Measurements from ENCODE around the gene HES6.

GRCh38 chr2:238233625-238234024 lies 6.2 kb downstream of the HES6 start:
- TF ChIP-seq CTCF (IDR thresholded peaks at IDR 0.05) (no peak), POLR2A (IDR thresholded peaks at IDR 0.05) (no peak)

Measured in gastroesophageal sphincter (tissue), 3 donors.